ENCODE results near the gene PLA2G12B.

Gene PLA2G12B

DNA sequence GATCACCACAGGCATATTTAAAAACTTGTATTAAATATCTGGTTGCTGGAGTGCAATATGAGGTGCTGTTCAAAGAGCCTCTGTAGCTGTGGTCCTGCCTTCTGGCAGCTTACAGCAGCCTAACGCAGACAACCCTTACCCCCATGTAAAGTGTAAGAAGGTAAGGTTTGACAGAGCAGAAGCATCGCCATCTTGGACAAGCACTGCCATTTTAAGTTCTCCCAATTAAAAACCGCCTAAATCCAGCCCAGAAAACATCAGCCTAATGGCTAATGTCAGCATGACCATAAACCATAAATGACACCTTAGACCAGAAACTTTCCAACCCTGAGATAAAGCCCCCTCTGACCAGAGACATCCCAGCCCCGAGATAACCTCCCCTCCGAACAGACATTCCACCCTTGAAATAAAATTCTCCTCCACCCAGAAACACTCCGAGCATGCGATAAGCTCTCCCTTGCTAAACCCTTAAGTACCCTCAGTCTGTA, 66.4 kb downstream of the PLA2G12B start:
- DNase-seq: no peak

DNA sequence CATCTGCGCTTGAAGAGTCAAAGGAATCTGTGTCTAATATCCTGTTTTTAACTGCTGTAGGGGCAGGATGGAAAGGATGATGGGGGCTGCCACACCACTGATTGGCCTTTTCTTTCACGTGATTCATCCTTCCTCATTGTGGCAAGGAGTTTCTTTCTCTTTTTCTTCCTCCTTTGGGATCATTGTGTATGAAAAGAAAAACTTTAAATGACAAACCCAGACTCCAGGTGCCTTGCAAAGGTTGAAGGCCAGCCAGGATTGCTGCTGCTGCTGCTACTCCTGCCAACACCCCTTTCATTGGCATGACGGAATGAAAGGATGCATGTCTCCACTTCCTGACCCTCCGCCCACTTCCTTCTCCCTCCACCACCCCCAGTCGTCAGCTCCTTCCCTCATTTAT, 67.6 kb downstream of the PLA2G12B start:
- DNase-seq: no peak

DNA sequence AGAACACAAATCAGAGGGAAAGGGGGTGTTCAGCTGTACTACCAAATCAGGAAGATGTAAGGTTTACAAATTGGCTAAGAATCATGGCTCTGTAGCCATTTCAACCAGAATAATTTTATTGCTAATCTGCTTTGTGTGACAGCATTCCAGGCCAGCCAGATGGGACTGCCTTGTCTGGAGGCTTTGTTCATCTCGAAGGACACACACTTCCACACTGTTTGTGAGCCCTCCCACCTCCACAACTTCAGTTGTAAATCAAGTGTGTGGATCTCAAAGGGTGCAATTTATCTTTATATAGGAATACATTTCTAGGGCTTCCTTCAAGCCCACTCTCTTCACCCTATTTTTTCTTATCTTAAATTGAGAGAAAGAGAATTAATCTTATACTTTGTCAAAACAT, 68.0 kb downstream of the PLA2G12B start:
- no peak for DNase-seq

DNA sequence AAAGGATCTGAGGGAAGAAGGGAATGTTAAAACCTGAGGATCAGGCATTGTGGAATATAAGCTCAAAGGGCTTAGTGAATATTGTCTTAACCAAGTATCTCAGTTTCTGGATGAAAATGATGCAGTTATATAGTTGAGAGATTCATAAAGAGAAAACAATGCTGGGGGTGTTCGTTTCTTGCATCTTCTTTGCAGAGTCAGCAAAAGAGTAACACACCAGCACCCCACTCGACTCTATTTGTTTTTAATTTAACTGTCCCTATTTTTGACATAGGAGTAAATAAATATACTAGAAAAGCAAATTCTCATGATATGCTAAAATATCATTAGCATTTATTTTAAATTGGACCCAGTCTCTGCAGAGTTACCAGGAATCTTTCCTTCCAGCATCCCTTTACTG, 68.7 kb downstream of the PLA2G12B start:
- no peak for DNase-seq

Measured in DMS79 treated with DMSO at 0.1 percent for 48 hours (cell line).